Mammary epithelial cell (primary cell): ENCODE measurements around the gene FAM3D.

Source experiments
- CTCF ChIP-seq, 2 donors: IDR thresholded peaks in 1 of 2; conservative IDR thresholded peaks in 1 of 2; 2 replicates each; pipeline ENCODE4 v1.5.1; 2011 to 2012; ENCODE audit warnings: inconsistent platforms in 2 of 2, low read length in 2 of 2, mild to moderate bottlenecking in 2 of 2, control low read depth in 1 of 2, low read depth in 1 of 2; ENCODE audit not compliant: insufficient read depth in 1 of 2; ENCODE audit errors: extremely low read depth in 1 of 2
- EZH2 ChIP-seq: IDR thresholded peaks from 2 replicates; pipeline ENCODE4 v1.6.1; 2012; ENCODE audit warnings: low read length, inconsistent platforms, borderline replicate concordance

- TF ChIP-seq CTCF (conservative IDR thresholded peaks at IDR 0.05 in 1 of 2, IDR thresholded peaks at IDR 0.05 in 1 of 2; ENCODE audit: extremely low read depth in 1 of 2, insufficient read depth in 1 of 2, low read depth in 1 of 2, low read length in 2 of 2): no peak
- TF ChIP-seq EZH2: no peak
These were observed 38.2 kb upstream of the FAM3D start for GRCh38 chr3:58704745-58705144.
